ENCODE results near the gene ANKRA2. TPM values are rescaled to one million over a fixed set of nuclear protein-coding genes. Genes with fewer than 3 reads are reported as not detected.
A peak's percentile ranks its signal among the peaks of the same experiment; 100 is the strongest.

Gene ANKRA2
- total RNA-seq, 1 donor from 2014 or later: 26.7 TPM

DNA sequence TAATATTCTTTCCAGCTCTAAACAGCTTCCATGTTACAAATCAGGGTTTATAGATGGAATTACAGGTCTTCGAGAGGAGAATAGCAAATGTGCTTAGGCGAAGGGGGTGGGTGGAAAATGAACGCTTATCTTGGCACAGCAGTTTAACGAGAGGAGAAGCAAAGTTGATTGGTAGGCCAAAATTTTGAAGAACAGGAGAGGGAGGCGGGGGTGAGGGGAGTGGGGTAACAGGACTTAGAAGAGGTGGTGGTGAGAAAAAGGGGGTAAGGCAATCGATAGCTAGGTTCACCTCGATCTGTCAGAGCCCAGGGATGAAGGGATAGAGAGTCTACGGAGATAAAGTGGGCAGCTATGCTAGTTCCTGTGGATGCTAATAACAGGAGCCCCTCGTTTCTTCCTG, 764 bp downstream of the ANKRA2 start:
- H3K4me3 ChIP-seq: peak overlapping the region; percentile 83
- ATAC-seq (peak; percentile 2 to 14), DNase-seq (no peak)
- H3K27ac ChIP-seq: peak overlapping the region; percentile 94
- H3K9me3 ChIP-seq: no peaks in the 10 kb centered on the region
- intact Hi-C loops (cut with DNase I): no loop called here
- peaks cover 35% of the 10 kb centered on the region for H3K4me1 ChIP-seq
- TF ChIP-seq, protein P1, sequence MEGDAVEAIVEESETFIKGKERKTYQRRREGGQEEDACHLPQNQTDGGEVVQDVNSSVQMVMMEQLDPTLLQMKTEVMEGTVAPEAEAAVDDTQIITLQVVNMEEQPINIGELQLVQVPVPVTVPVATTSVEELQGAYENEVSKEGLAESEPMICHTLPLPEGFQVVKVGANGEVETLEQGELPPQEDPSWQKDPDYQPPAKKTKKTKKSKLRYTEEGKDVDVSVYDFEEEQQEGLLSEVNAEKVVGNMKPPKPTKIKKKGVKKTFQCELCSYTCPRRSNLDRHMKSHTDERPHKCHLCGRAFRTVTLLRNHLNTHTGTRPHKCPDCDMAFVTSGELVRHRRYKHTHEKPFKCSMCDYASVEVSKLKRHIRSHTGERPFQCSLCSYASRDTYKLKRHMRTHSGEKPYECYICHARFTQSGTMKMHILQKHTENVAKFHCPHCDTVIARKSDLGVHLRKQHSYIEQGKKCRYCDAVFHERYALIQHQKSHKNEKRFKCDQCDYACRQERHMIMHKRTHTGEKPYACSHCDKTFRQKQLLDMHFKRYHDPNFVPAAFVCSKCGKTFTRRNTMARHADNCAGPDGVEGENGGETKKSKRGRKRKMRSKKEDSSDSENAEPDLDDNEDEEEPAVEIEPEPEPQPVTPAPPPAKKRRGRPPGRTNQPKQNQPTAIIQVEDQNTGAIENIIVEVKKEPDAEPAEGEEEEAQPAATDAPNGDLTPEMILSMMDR (IDR thresholded peaks at IDR 0.05): no peak
- H3K27me3 ChIP-seq (ENCODE audit: low read depth): no peaks in the 10 kb centered on the region
- peaks cover 50% of the 10 kb centered on the region for H3K36me3 ChIP-seq

DNA sequence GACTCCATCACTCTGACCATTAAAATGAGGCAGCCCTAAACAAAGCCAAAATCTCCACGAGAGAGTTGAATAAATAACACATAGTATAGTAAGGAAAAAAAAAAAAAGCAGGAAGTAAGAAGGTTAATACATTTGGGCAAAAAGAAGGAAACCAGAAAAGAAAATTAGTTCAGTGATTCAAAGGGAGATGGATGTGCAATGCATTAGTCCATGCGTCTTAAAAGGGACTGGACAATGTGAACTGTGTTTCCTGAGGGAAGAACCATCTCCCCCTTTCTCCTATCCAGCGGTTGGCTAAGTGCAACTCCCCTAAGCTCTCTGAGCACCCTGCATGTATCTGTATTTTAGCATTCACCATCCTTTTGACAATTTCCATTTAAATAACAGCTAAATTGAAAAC, 1.4 kb downstream of the ANKRA2 start:
- Histone ChIP-seq H3K36me3 (peaks cover 51% of the 10 kb centered on the region), H3K4me3 (peak overlapping the region; percentile 83), H3K27me3 (ENCODE audit: low read depth) (no peaks in the 10 kb centered on the region), H3K9me3 (no peaks in the 10 kb centered on the region), H3K27ac (no peak overlapping the region), H3K4me1 (peaks cover 35% of the 10 kb centered on the region)
- intact Hi-C loops (cut with DNase I): no loop called here
- DNase-seq (no peak), ATAC-seq (no peak)
- TF ChIP-seq, protein P1 (IDR thresholded peaks at IDR 0.05): no peak

DNA sequence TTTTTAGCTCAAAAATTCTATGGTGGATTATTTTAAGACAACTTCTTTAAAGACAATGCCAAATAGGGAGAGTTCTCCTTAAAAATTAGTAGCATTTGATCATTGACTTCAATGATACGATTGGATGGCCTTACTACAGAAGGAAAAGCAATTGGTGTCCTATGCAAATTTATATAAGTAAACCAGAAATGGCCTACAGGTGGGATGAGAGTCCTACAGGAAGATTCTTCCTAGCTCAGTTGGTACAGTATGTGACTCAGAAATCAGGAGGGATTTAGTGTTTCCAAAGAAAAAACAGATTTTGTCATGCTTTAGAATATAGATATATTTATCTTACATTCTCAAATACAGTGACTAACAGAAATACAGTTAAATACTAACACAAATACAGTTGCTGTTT, 6.5 kb downstream of the ANKRA2 start:
- no peaks in the 10 kb centered on the region for H3K9me3 ChIP-seq
- TF ChIP-seq, protein P1 (IDR thresholded peaks at IDR 0.05): no peak
- H3K36me3 ChIP-seq: peaks cover 91% of the 10 kb centered on the region
- no peaks in the 10 kb centered on the region for H3K27me3 ChIP-seq (ENCODE audit: low read depth)
- intact Hi-C loops (cut with DNase I): no loop called here
- H3K4me3 ChIP-seq: no peak overlapping the region
- no peak overlapping the region for H3K27ac ChIP-seq
- DNase-seq (no peak), ATAC-seq (no peak)
- peaks cover 10% of the 10 kb centered on the region for H3K4me1 ChIP-seq

DNA sequence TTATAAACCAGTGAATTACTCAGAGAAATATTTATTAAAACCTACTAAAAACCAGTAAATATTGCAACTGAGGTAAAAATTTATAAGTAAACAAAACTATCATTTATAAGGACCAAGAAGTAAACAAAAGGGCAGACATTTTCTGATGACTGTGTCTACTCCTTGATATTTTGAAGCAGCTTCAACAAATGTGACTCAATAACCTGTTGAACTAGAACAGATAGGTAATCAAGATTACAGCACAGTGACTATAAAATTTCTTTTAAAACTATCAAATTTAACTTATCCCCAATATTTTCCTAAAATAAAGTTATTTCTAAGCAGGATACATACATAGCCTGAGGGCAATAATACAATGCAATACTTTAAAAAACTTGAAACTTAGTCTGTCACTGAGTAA, 12.8 kb downstream of the ANKRA2 start:
- peaks cover 69% of the 10 kb centered on the region for H3K36me3 ChIP-seq
- no peak for ATAC-seq
- no peaks in the 10 kb centered on the region for H3K4me1 ChIP-seq
- no peak overlapping the region for H3K27ac ChIP-seq
- H3K27me3 ChIP-seq (ENCODE audit: low read depth): no peaks in the 10 kb centered on the region
- intact Hi-C loops (cut with DNase I): no loop called here
- DNase-seq: no peak
- H3K4me3 ChIP-seq: no peak overlapping the region
- H3K9me3 ChIP-seq: no peaks in the 10 kb centered on the region
- TF ChIP-seq, protein P1 (IDR thresholded peaks at IDR 0.05): no peak

DNA sequence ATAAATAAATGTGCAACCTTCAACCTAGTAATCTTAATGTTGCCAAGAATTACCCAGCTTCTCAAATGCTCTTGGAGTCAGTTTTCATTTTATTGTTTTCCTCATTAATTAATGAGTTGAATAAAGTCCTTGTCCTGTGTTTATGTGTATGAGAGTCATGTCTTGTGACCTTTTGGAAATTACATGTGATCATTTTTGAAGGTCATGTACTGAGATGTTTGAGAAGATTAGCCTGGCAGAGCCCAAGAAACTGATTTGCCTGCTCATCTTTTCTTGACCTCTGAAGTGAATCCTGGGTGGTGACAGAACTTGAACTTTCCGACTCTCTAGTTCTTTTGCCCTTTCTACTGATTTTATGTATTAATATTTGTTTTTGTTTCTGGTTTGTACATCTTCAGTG, 15.4 kb downstream of the ANKRA2 start:
- Histone ChIP-seq H3K36me3 (peaks cover 43% of the 10 kb centered on the region), H3K27me3 (ENCODE audit: low read depth) (no peaks in the 10 kb centered on the region), H3K4me3 (no peak overlapping the region), H3K27ac (no peak overlapping the region), H3K9me3 (no peaks in the 10 kb centered on the region), H3K4me1 (no peaks in the 10 kb centered on the region)
- no peak for DNase-seq
- ATAC-seq: no peak
- TF ChIP-seq, protein P1 (IDR thresholded peaks at IDR 0.05): no peak
- intact Hi-C loops (cut with DNase I): no loop called here

DNA sequence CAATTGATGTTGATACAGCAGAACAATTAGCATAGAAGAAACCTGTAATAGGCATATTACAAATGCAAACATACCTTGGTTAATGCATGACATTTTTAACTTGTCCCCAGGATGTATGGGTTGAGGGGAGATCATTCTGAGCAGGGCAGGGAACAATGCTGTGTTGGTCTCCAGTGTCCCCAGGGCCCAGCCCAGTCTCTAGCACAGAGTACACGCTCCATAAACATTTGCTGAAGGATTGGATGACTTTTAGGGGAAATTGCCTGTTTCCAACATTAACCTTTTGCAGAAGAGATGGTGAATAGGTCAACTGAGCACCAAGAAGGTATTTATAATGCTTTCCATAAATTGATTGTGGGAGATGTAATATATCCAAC, 20.0 kb downstream of the ANKRA2 start:
- Histone ChIP-seq H3K4me1 (peaks cover 19% of the 10 kb centered on the region), H3K27me3 (ENCODE audit: low read depth) (no peaks in the 10 kb centered on the region)
- ATAC-seq: no peak

More for the DNA sequence above, 20.0 kb downstream of the ANKRA2 start:
- intact Hi-C loops (cut with DNase I): no loop called here
- no peak for DNase-seq
- no peak overlapping the region for H3K27ac ChIP-seq
- TF ChIP-seq, protein P1 (IDR thresholded peaks at IDR 0.05): no peak
- no peaks in the 10 kb centered on the region for H3K9me3 ChIP-seq
- H3K4me3 ChIP-seq: no peak overlapping the region
- no peaks in the 10 kb centered on the region for H3K36me3 ChIP-seq

Data from lower lobe of right lung (tissue), 2 donors.